Keratinocyte (primary cell): Measurements from ENCODE around the gene SUSD6.

Experiments used
- EZH2 ChIP-seq: IDR thresholded peaks from one replicate; pipeline ENCODE4 v1.6.1; 2012; ENCODE audit warnings: inconsistent platforms, mild to moderate bottlenecking, low read length, moderate library complexity
- TF ChIP-seq, protein P1 (sequence below), 3 experiments: IDR thresholded peaks in 1 of 3; conservative IDR thresholded peaks in 1 of 3; optimal IDR thresholded peaks in 1 of 3; 2 replicates in 2 of 3; 3 replicates in 1 of 3; pipeline versions ENCODE3 to v1.5.1; 2011; ENCODE audit warnings: low read length in 3 of 3, mild to moderate bottlenecking in 3 of 3, moderate library complexity in 2 of 3, control low read depth in 1 of 3, inconsistent platforms in 1 of 3; ENCODE audit not compliant: insufficient read depth in 2 of 3; ENCODE audit errors: extremely low read depth in 1 of 3

DNA sequence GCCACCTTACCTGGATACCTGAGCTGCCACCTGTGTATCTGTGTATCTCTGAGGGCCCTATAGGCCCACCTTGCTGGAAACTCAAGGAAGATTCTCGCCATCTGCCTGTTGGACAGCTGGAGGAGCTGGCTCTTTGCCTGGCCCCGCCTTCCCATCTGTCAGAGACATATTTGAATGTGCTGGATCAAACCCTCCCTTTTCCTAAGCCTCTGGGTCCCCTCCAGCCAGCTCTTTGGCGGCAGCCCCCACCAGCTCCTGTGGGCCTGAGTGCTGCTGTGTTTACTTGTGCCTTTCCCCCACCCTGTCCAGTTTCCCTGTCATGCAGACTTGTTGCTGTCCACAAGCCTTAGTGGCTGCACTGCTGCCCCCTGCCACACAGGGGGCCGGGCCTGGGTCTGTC is 99.7 kb downstream of the SUSD6 start:
- TF ChIP-seq, protein P1, sequence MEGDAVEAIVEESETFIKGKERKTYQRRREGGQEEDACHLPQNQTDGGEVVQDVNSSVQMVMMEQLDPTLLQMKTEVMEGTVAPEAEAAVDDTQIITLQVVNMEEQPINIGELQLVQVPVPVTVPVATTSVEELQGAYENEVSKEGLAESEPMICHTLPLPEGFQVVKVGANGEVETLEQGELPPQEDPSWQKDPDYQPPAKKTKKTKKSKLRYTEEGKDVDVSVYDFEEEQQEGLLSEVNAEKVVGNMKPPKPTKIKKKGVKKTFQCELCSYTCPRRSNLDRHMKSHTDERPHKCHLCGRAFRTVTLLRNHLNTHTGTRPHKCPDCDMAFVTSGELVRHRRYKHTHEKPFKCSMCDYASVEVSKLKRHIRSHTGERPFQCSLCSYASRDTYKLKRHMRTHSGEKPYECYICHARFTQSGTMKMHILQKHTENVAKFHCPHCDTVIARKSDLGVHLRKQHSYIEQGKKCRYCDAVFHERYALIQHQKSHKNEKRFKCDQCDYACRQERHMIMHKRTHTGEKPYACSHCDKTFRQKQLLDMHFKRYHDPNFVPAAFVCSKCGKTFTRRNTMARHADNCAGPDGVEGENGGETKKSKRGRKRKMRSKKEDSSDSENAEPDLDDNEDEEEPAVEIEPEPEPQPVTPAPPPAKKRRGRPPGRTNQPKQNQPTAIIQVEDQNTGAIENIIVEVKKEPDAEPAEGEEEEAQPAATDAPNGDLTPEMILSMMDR (optimal IDR thresholded peaks at IDR 0.05 in 1 of 3, IDR thresholded peaks at IDR 0.05 in 1 of 3, conservative IDR thresholded peaks at IDR 0.05 in 1 of 3; ENCODE audit: extremely low read depth in 1 of 3, insufficient read depth in 2 of 3, low read length in 3 of 3) = no peak
- TF ChIP-seq EZH2 = no peak
